ENCODE results near the gene GALNT7. TPM values are rescaled to one million over a fixed set of nuclear protein-coding genes. Genes with fewer than 3 reads are reported as not detected.

The GALNT7 gene
- total RNA-seq, 1 donor from 2014 or later, result 8.2 TPM

DNA sequence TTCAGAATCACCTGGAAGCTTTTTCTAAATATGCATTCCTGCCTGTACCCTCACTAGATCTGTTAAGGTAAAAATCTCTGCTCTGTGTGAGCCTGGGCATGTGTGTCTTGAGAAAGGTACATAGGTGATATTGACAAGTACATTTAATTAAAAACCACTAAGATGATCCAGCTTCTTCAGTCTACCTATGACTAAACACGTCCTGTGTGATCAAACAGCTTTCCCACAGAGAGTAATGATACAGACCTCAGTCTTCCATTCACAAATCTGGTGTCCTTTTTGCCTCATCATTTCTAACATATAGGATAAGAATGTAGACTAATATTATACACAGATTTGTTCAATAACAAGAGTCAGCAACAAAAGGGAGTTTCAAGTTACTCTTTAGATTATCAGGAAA lies 42.6 kb downstream of the GALNT7 start:
- no peak overlapping the region for H3K27ac ChIP-seq
- H3K36me3 ChIP-seq, result no peaks in the 10 kb centered on the region
- no peak for TF ChIP-seq CTCF (IDR thresholded peaks at IDR 0.05)
- H3K9me3 ChIP-seq, result no peaks in the 10 kb centered on the region
- DNase-seq (ENCODE audit: low spot score in 2 of 2), result no peak
- H3K4me1 ChIP-seq, result peaks cover 0 to 4% of the 10 kb centered on the region in 2 donors
- H3K4me3 ChIP-seq, result no peak overlapping the region
- intact Hi-C loops (cut with DNase I), result no loop called here
- H3K27me3 ChIP-seq, result no peaks in the 10 kb centered on the region

DNA sequence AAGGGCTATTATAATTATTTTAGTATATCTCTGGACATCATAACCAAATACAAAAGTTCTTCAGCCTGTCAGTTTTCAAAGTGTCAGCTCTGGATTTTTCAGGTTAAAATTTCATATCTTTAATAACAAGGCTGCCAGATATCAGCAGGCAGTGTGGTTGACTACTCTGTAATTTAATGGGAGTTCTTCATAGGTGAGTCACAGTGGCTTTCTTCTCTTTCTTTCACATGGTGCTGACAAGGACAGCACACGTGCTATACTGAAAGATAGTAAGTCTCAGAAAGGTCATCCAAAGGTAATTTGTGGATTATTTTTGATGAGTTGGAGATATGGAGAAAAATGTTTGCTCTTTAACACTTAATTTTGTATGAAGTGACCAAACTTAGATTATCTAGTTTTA lies 43.2 kb downstream of the GALNT7 start:
- DNase-seq (ENCODE audit: low spot score in 2 of 2), result no peak
- Histone ChIP-seq H3K36me3 (no peaks in the 10 kb centered on the region), H3K4me3 (no peak overlapping the region), H3K27ac (no peak overlapping the region), H3K4me1 (peaks cover 0 to 4% of the 10 kb centered on the region in 2 donors), H3K27me3 (no peaks in the 10 kb centered on the region), H3K9me3 (no peaks in the 10 kb centered on the region)
- TF ChIP-seq CTCF (IDR thresholded peaks at IDR 0.05), result no peak
- intact Hi-C loops (cut with DNase I), result no loop called here

GRCh38 chr4:173212379-173212778 lies 43.8 kb downstream of the GALNT7 start:
- DNase-seq (ENCODE audit: low spot score in 2 of 2), result no peak
- intact Hi-C loops (cut with DNase I), result no loop called here
- H3K4me3 ChIP-seq, result no peak overlapping the region
- no peaks in the 10 kb centered on the region for H3K9me3 ChIP-seq
- TF ChIP-seq CTCF (IDR thresholded peaks at IDR 0.05), result no peak
- H3K27ac ChIP-seq, result no peak overlapping the region
- H3K4me1 ChIP-seq, result peaks cover 0 to 4% of the 10 kb centered on the region in 2 donors
- no peaks in the 10 kb centered on the region for H3K36me3 ChIP-seq
- no peaks in the 10 kb centered on the region for H3K27me3 ChIP-seq

DNA sequence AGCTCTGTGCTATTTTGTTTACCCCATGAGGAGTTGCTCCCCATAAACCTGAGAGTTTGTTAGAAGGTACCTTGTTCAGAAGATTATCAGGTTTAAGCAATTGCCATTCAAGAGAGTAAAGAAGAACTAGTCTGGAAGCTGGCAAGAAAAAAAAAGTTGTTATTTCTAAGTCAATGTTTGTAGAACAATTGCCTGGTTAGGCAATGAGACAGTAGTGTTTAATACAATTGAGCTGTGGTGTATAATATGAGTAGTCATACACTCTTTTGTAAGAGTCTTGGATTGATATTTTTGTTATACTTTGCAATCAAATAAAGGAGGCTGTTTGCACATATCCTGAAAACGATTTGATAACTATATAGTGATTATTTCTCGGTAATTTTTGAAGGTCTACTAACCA lies 44.7 kb downstream of the GALNT7 start:
- H3K27me3 ChIP-seq, result no peaks in the 10 kb centered on the region
- DNase-seq (ENCODE audit: low spot score in 2 of 2), result no peak
- no peaks in the 10 kb centered on the region for H3K9me3 ChIP-seq
- no peak overlapping the region for H3K4me3 ChIP-seq
- no peak overlapping the region for H3K27ac ChIP-seq
- intact Hi-C loops (cut with DNase I), result no loop called here
- H3K4me1 ChIP-seq, result peaks cover 0 to 4% of the 10 kb centered on the region in 2 donors
- no peak for TF ChIP-seq CTCF (IDR thresholded peaks at IDR 0.05)
- H3K36me3 ChIP-seq, result no peaks in the 10 kb centered on the region

DNA sequence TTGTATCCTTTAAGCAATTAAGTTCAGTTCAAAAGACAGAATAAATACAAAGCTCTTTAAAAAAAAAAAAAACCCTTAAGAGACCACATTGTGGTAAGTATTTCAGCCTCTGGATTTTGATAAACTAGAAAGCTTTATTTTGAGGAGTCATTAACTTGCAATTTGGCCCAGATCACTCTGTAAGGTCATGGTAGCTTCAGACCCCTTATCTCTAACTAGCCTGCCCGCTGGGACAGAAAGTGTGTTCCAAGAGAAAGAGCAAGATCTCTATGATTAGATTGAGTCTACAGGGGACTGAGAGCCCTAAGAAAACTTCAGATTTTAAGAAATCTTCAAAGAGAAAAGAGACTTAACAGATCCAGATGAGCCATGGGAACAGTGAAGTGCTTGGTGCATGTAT lies 45.6 kb downstream of the GALNT7 start:
- Histone ChIP-seq H3K4me1 (peaks cover 0 to 4% of the 10 kb centered on the region in 2 donors), H3K27me3 (no peaks in the 10 kb centered on the region), H3K9me3 (no peaks in the 10 kb centered on the region), H3K27ac (peak overlapping the region in 1 of 2 donors; percentile 17), H3K4me3 (no peak overlapping the region), H3K36me3 (no peaks in the 10 kb centered on the region)
- DNase-seq (ENCODE audit: low spot score in 2 of 2), result no peak
- no peak for TF ChIP-seq CTCF (IDR thresholded peaks at IDR 0.05)
- intact Hi-C loops (cut with DNase I), result no loop called here

GRCh38 chr4:173214661-173215060 lies 46.0 kb downstream of the GALNT7 start:
- Histone ChIP-seq H3K36me3 (no peaks in the 10 kb centered on the region), H3K4me3 (no peak overlapping the region), H3K4me1 (peaks cover 0 to 4% of the 10 kb centered on the region in 2 donors), H3K27me3 (no peaks in the 10 kb centered on the region), H3K9me3 (no peaks in the 10 kb centered on the region), H3K27ac (peak overlapping the region in 1 of 2 donors; percentile 17)
- intact Hi-C loops (cut with DNase I), result no loop called here
- no peak for DNase-seq (ENCODE audit: low spot score in 2 of 2)
- no peak for TF ChIP-seq CTCF (IDR thresholded peaks at IDR 0.05)
